H1 (cell line): ENCODE results near the gene THBD. TPM values are rescaled to one million over a fixed set of nuclear protein-coding genes. Genes with fewer than 3 reads are reported as not detected.

Experiments used
- CTCF ChIA-PET: fragments of 300-600 bp; sonication (Branson Sonifier 250); formaldehyde crosslinking; loops from one replicate; lab custom pipeline; 2021; ENCODE audit not compliant: partially characterized antibody; lab: Charles Lee
- POLR2A ChIA-PET: fragments of 300-600 bp; sonication (Branson Sonifier 250); formaldehyde crosslinking; loops from one replicate; lab custom pipeline; 2021; ENCODE audit warnings: inconsistent platforms; ENCODE audit not compliant: partially characterized antibody; lab: Charles Lee
- DNase-seq, 2 experiments: peaks; one replicate each; pipeline versions ENCODE4 v3.0.0 to v3.0.0-alpha.2; 2010 to 2022; ENCODE audit warnings: low spot score in 2 of 2, low read depth in 1 of 2, mixed read lengths in 1 of 2
- FAIRE-seq: peaks from 2 replicates; lab custom pipeline; 2011; peaks lifted over from hg19 to GRCh38; lab: Jason Lieb, UNC
- H2AFZ ChIP-seq: 2 replicates; pipeline ENCODE4 v1.8.1; 2012; ENCODE audit warnings: low read length, inconsistent platforms
- H2AK5ac ChIP-seq: 2 replicates; pipeline ENCODE4 v1.6.1; 2013; ENCODE audit warnings: low read depth, low read length
- H2BK120ac ChIP-seq: replicated peaks from 2 replicates; pipeline ENCODE3; 2013; ENCODE audit warnings: low read depth, low read length, inconsistent platforms
- H2BK12ac ChIP-seq: 2 replicates; pipeline ENCODE4 v1.6.1; 2013; ENCODE audit warnings: low read depth, low read length
- H2BK15ac ChIP-seq: 2 replicates; pipeline ENCODE4 v1.6.1; 2013; ENCODE audit warnings: low read length
- H2BK20ac ChIP-seq: 2 replicates; pipeline ENCODE4 v1.6.1; 2013; ENCODE audit warnings: low read length
- H2BK5ac ChIP-seq: 2 replicates; pipeline ENCODE4 v1.6.1; 2013; ENCODE audit warnings: low read depth, low read length
- H3K14ac ChIP-seq: 2 replicates; pipeline ENCODE4 v1.6.1; 2013; ENCODE audit warnings: inconsistent platforms; ENCODE audit not compliant: insufficient read length
- H3K18ac ChIP-seq: 2 replicates; pipeline ENCODE4 v1.6.1; 2013; ENCODE audit warnings: low read length; ENCODE audit errors: extremely low read depth
- H3K23ac ChIP-seq: 2 replicates; pipeline ENCODE4 v1.6.1; 2013; ENCODE audit warnings: inconsistent platforms; ENCODE audit not compliant: insufficient read length
- H3K23me2 ChIP-seq: 2 replicates; pipeline ENCODE4 v1.6.1; 2013; ENCODE audit warnings: low read depth, low read length
- H3K27ac ChIP-seq: 2 replicates; pipeline ENCODE4 v1.6.1; 2011; ENCODE audit warnings: low read depth, low read length, inconsistent platforms
- H3K27me3 ChIP-seq, 4 experiments: replicated peaks in 1 of 4; 1 replicate in 1 of 4; 2 replicates in 3 of 4; pipeline versions ENCODE4 v1.6.1 to v1.8.1; 2011 to 2013; ENCODE audit warnings: low read length in 3 of 4, mild to moderate bottlenecking in 3 of 4, inconsistent platforms in 2 of 4, mixed read lengths in 2 of 4, moderate library complexity in 1 of 4; ENCODE audit not compliant: control insufficient read depth in 3 of 4, insufficient read depth in 3 of 4; ENCODE audit errors: extremely low read depth in 1 of 4
- H3K36me3 ChIP-seq, 4 experiments: 2 replicates each; pipeline versions ENCODE4 v1.6.1 to v1.8.1; 2011 to 2013; ENCODE audit warnings: mild to moderate bottlenecking in 4 of 4, low read length in 3 of 4, moderate library complexity in 2 of 4, control low read depth in 1 of 4, inconsistent platforms in 1 of 4; ENCODE audit not compliant: insufficient read depth in 4 of 4, control insufficient read depth in 2 of 4
- H3K4ac ChIP-seq: replicated peaks from 2 replicates; pipeline ENCODE3; 2013; ENCODE audit warnings: low read length, low read depth, mixed read lengths, inconsistent platforms; ENCODE audit not compliant: insufficient read length
- H3K4me1 ChIP-seq, 4 experiments: replicated peaks in 1 of 4; 1 replicate in 1 of 4; 2 replicates in 3 of 4; pipeline versions ENCODE4 v1.6.1 to v1.8.1; 2011 to 2013; ENCODE audit warnings: low read length in 3 of 4, inconsistent platforms in 2 of 4, mixed read lengths in 1 of 4; ENCODE audit not compliant: insufficient read depth in 4 of 4, control insufficient read depth in 3 of 4
- H3K4me2 ChIP-seq, 2 experiments: 2 replicates each; pipeline versions ENCODE4 v1.6.1 to v1.8.1; 2011 to 2013; ENCODE audit warnings: low read depth in 2 of 2, low read length in 2 of 2, control low read depth in 1 of 2, inconsistent platforms in 1 of 2, mild to moderate bottlenecking in 1 of 2; ENCODE audit not compliant: insufficient read depth in 1 of 2
- H3K4me3 ChIP-seq, 4 experiments: fragments of 200-600, 300-600 bp in 1 of 4; sonication (generic), shearing (Covaris generic), sonication (Bioruptor Twin) in 1 of 4; 2 replicates each; pipeline versions ENCODE4 v1.5.1 to v1.8.1; 2011 to 2016; ENCODE audit warnings: low read length in 4 of 4, low read depth in 3 of 4, control low read depth in 2 of 4, inconsistent platforms in 2 of 4, mild to moderate bottlenecking in 2 of 4, mixed read lengths in 1 of 4, moderate library complexity in 1 of 4; ENCODE audit not compliant: insufficient read depth in 2 of 4; ENCODE audit errors: extremely low read depth in 1 of 4
- H3K56ac ChIP-seq: replicated peaks from 2 replicates; pipeline ENCODE3; 2013; ENCODE audit warnings: low read depth, mild to moderate bottlenecking, mixed read lengths, low read length, inconsistent platforms; ENCODE audit not compliant: insufficient read length
- H3K79me1 ChIP-seq: 2 replicates; pipeline ENCODE4 v1.6.1; 2013; ENCODE audit warnings: low read depth, low read length, control low read depth
- H3K79me2 ChIP-seq, 2 experiments: 2 replicates each; pipeline versions ENCODE4 v1.6.1 to v1.8.1; 2012 to 2013; ENCODE audit warnings: low read length in 2 of 2, mild to moderate bottlenecking in 2 of 2, inconsistent platforms in 1 of 2; ENCODE audit not compliant: insufficient read depth in 2 of 2, control insufficient read depth in 1 of 2
- H3K9ac ChIP-seq, 4 experiments: replicated peaks in 1 of 4; 1 replicate in 1 of 4; 2 replicates in 3 of 4; pipeline versions ENCODE4 v1.6.1 to v1.8.1; 2011 to 2013; ENCODE audit warnings: low read depth in 3 of 4, low read length in 3 of 4, control low read depth in 2 of 4, mild to moderate bottlenecking in 2 of 4, moderate library complexity in 2 of 4, inconsistent platforms in 1 of 4; ENCODE audit errors: extremely low read depth in 1 of 4
- H3K9me3 ChIP-seq, 2 experiments: 2 replicates each; pipeline versions ENCODE4 v1.6.1 to v1.8.1; 2012 to 2013; ENCODE audit warnings: mild to moderate bottlenecking in 2 of 2, moderate library complexity in 2 of 2, control low read depth in 1 of 2, inconsistent platforms in 1 of 2, low read depth in 1 of 2, low read length in 1 of 2, mixed read lengths in 1 of 2; ENCODE audit not compliant: insufficient read depth in 2 of 2
- H4K20me1 ChIP-seq, 2 experiments: replicated peaks in 1 of 2; 2 replicates each; pipeline versions ENCODE3 to v1.8.1; 2011 to 2013; ENCODE audit warnings: inconsistent platforms in 2 of 2, low read length in 2 of 2, mild to moderate bottlenecking in 1 of 2; ENCODE audit not compliant: insufficient read depth in 2 of 2, control insufficient read depth in 1 of 2
- H4K5ac ChIP-seq: 2 replicates; pipeline ENCODE4 v1.6.1; 2013; ENCODE audit warnings: low read length, low read depth, mixed read lengths, inconsistent platforms; ENCODE audit not compliant: insufficient read length
- H4K8ac ChIP-seq: 2 replicates; pipeline ENCODE4 v1.8.0; 2013; ENCODE audit warnings: mild to moderate bottlenecking, moderate library complexity, low read length, inconsistent platforms; ENCODE audit not compliant: insufficient read depth; ENCODE audit errors: extremely low read depth
- H4K91ac ChIP-seq: replicated peaks from 2 replicates; pipeline ENCODE3; 2013; ENCODE audit warnings: low read length, mixed read lengths, inconsistent platforms; ENCODE audit not compliant: insufficient read length
- RAD21 ChIP-seq, 2 experiments: IDR thresholded peaks in 1 of 2; conservative IDR thresholded peaks in 1 of 2; 2 replicates each; pipeline ENCODE4 v1.6.1; 2011; ENCODE audit warnings: low read depth in 2 of 2, low read length in 2 of 2, improper control_type of control experiment in 1 of 2, inconsistent platforms in 1 of 2, mild to moderate bottlenecking in 1 of 2, moderate library complexity in 1 of 2
- SAP30 ChIP-seq: fragments of 300-600 bp; sonication (generic); IDR thresholded peaks from 2 replicates; pipeline ENCODE4 v1.7.1; 2012; ENCODE audit warnings: low read length, moderate library complexity, mild to moderate bottlenecking, inconsistent platforms; ENCODE audit not compliant: insufficient read depth, insufficient replicate concordance
- TCF12 ChIP-seq: IDR thresholded peaks from 2 replicates; pipeline ENCODE4 v1.6.1; 2011; ENCODE audit warnings: low read depth, mild to moderate bottlenecking, low read length
- USF2 ChIP-seq: IDR thresholded peaks from 2 replicates; pipeline ENCODE4 v1.6.1; 2011; ENCODE audit warnings: low read length, improper control_type of control experiment
- YY1 ChIP-seq: IDR thresholded peaks from 2 replicates; pipeline ENCODE4 v1.6.1; 2011; ENCODE audit warnings: low read depth, mild to moderate bottlenecking, low read length
- ZNF274 ChIP-seq: IDR thresholded peaks from 2 replicates; pipeline ENCODE4 v1.7.0; 2012; ENCODE audit warnings: low read length, borderline replicate concordance; ENCODE audit errors: extremely low read depth
- WGBS, 2 experiments: shearing (Covaris generic) in 1 of 2; methylation state at CpG; one replicate each; pipeline versions ENCODE4 v1.1.6 to v1.1.7; 2013 to 2015; ENCODE audit warnings: low lambda C conversion rate in 2 of 2, mixed read lengths in 2 of 2, inconsistent platforms in 1 of 2, low coverage in 1 of 2, missing lambda C conversion rate in 1 of 2; ENCODE audit not compliant: insufficient replicate concordance in 2 of 2, insufficient coverage in 1 of 2, insufficient read length in 1 of 2; ENCODE audit errors: extremely low coverage in 1 of 2, missing lambda C conversion rate in 1 of 2; 5-methylcytosine and 5-hydroxymethylcytosine counted together
- polyA plus RNA-seq, 7 experiments: library from polyadenylated mRNA; depleted of rRNA in 3 of 7; stranded (reverse) in 5 of 7; unstranded in 2 of 7; fragments of >200 nt in 5 of 7; fragments of 200-250 nt in 2 of 7; gene quantifications; 1 replicate in 5 of 7; 2 replicates in 1 of 7; 4 replicates in 1 of 7; pipeline versions ENCODE4 v1.2.1 to v1.2.3, GENCODE V29; 2011 to 2013; ENCODE audit warnings: missing spikeins in 2 of 7, mixed read lengths in 2 of 7
- total RNA-seq: library from RNA; stranded (reverse); fragmentation: NEBNext Ultra II Directional; extraction: Animal tissue kit (Norgen Biotek cat#: 25700); gene quantifications from 2 replicates; pipeline ENCODE4 v1.2.1, GENCODE V29; 2021

The THBD gene
- total and polyA plus RNA-seq, 2 of the 8 experiments (the other 6 are each of a cell fraction or from before 2014, with no cell fraction given): 0.21 to 0.43 TPM

- Histone ChIP-seq H2BK120ac (no peak overlapping the region), H2BK5ac (peak overlapping the region; percentile 66; the same call in 1 of the 2 replicates), H2AFZ (no peak overlapping the region), H4K91ac (no peak overlapping the region), H2BK20ac (no peak overlapping the region; the same call in 1 of the 2 replicates), H3K79me2 (no peaks in the 10 kb centered on the region), H2BK15ac (no peak overlapping the region), H3K9ac (no peak overlapping the region), H2AK5ac (no peak overlapping the region), H3K4me2 (peak overlapping the region; percentile 9 to 36; a peak in 2 of 4 replicates), H3K9me3 (peaks cover 0 to 1% of the 10 kb centered on the region in 2 experiments; a peak in 1 of 4 replicates), H3K18ac (peak overlapping the region; percentile 63; the same call in 1 of the 2 replicates), H4K20me1 (no peaks in the 10 kb centered on the region), H2BK12ac (peak overlapping the region; percentile 4; the same call in 1 of the 2 replicates), H3K4me1 (peaks cover 0 to 9% (median 4%) of the 10 kb centered on the region in 4 experiments; a peak in 5 of 7 replicates), H3K79me1 (no peaks in the 10 kb centered on the region), H3K23ac (no peak overlapping the region), H3K56ac (no peak overlapping the region), H3K4ac (no peak overlapping the region), H3K4me3 (no peak overlapping the region), H4K8ac (no peak overlapping the region), H3K27me3 (no peaks in the 10 kb centered on the region), H4K5ac (no peak overlapping the region), H3K14ac (no peak overlapping the region), H3K27ac (0 out of 2 replicates have a peak overlapping the region, but pooled peaks have one; percentile 4), H3K23me2 (no peaks in the 10 kb centered on the region), H3K36me3 (no peaks in the 10 kb centered on the region)
- CTCF ChIA-PET: interaction anchor here (0.6 to 11.7 kb wide), 22 partner anchors 12 to 694 kb away, joined by 3 to 90 read pairs (median 5); partner anchors contain the start of gene THBD
- DNase-seq: peak in 1 of 2 experiments; percentile 57
- 65% methylated on average over 8 of the region's 8 CpGs; no CpG with 5 or more reads in 1 of the 2 experiments for WGBS, 2 experiments
- POLR2A ChIA-PET: interaction anchor here (0.8 to 2.4 kb wide), 3 partner anchors 11 to 288 kb away, joined by 3 to 13 read pairs (median 3); no protein-coding TSS in a partner anchor
- FAIRE-seq: peak; percentile 82
- no peak for TF ChIP-seq SAP30
- no peak for TF ChIP-seq USF2
- peak; percentile 93; the same call in 1 of the 2 replicates for TF ChIP-seq TCF12
- TF ChIP-seq RAD21 (IDR thresholded peaks at IDR 0.05 in 1 of 2, conservative IDR thresholded peaks at IDR 0.05 in 1 of 2; ENCODE audit: low read depth in 2 of 2, low read length in 2 of 2): peak; percentile 59 to 64
- TF ChIP-seq YY1: peak; percentile 58; the same call in 1 of the 2 replicates
- TF ChIP-seq ZNF274: no peak
Observed at GRCh38 chr20:23061734-23062561, 12.5 kb upstream of the THBD start.
